ENCODE results near the gene FAM117A. TPM values are rescaled to one million over a fixed set of nuclear protein-coding genes. Genes with fewer than 3 reads are reported as not detected.

The FAM117A gene
- total RNA-seq, 1 donor: 1.1 TPM

GRCh38 chr17:49741692-49742076 lies 22.2 kb downstream of the FAM117A start:
- H3K4me3 ChIP-seq (ENCODE audit: low read depth, low read length): no peak overlapping the region
- TF ChIP-seq CTCF (IDR thresholded peaks at IDR 0.05; ENCODE audit: insufficient read depth, low read length): no peak
- no peak for DNase-seq (ENCODE audit: low read depth)

GRCh38 chr17:49741009-49741691 lies 22.8 kb downstream of the FAM117A start:
- peak; percentile 53 for DNase-seq (ENCODE audit: low read depth)
- TF ChIP-seq CTCF (IDR thresholded peaks at IDR 0.05; ENCODE audit: insufficient read depth, low read length): no peak
- H3K4me3 ChIP-seq (ENCODE audit: low read depth, low read length): no peak overlapping the region

- H3K4me3 ChIP-seq (ENCODE audit: low read depth, low read length): no peak overlapping the region
- no peak for TF ChIP-seq CTCF (IDR thresholded peaks at IDR 0.05; ENCODE audit: insufficient read depth, low read length)
- DNase-seq (ENCODE audit: low read depth): no peak
These were observed 24.2 kb downstream of the FAM117A start for GRCh38 chr17:49739641-49740271.

GRCh38 chr17:49738456-49739163 lies 25.3 kb downstream of the FAM117A start:
- DNase-seq (ENCODE audit: low read depth): no peak
- no peak overlapping the region for H3K4me3 ChIP-seq (ENCODE audit: low read depth, low read length)
- TF ChIP-seq CTCF (IDR thresholded peaks at IDR 0.05; ENCODE audit: insufficient read depth, low read length): no peak

- H3K4me3 ChIP-seq (ENCODE audit: low read depth, low read length): no peak overlapping the region
- no peak for TF ChIP-seq CTCF (IDR thresholded peaks at IDR 0.05; ENCODE audit: insufficient read depth, low read length)
- DNase-seq (ENCODE audit: low read depth): no peak
These were observed 29.1 kb downstream of the FAM117A start for GRCh38 chr17:49734515-49735490.

GRCh38 chr17:49731435-49731831 lies 32.5 kb downstream of the FAM117A start:
- peak; percentile 7 for DNase-seq (ENCODE audit: low read depth)
- H3K4me3 ChIP-seq (ENCODE audit: low read depth, low read length): no peak overlapping the region
- no peak for TF ChIP-seq CTCF (IDR thresholded peaks at IDR 0.05; ENCODE audit: insufficient read depth, low read length)

Measured in fibroblast of the aortic adventitia (primary cell).